GM12878 (cell line): Measurements from ENCODE around the gene ZBTB5. TPM values are rescaled to one million over a fixed set of nuclear protein-coding genes. Genes with fewer than 3 reads are reported as not detected.
A peak's percentile ranks its signal among the peaks of the same experiment; 100 is the strongest.

Experiments used
- CEBPB ChIP-seq, 2 experiments: fragments of 150-350 bp in 1 of 2; IDR thresholded peaks; 2 replicates each; pipeline ENCODE4 v1.6.1; 2012 to 2014; ENCODE audit warnings: low read depth in 2 of 2, low read length in 2 of 2, borderline replicate concordance in 1 of 2, inconsistent platforms in 1 of 2
- CHD4 ChIP-seq: fragments of 200-600 bp; sonication (generic); IDR thresholded peaks from 2 replicates; pipeline ENCODE4 v1.6.1; 2016; ENCODE audit warnings: mild to moderate bottlenecking
- CREB1 ChIP-seq: IDR thresholded peaks from 2 replicates; pipeline ENCODE4 v1.6.1; 2012; ENCODE audit warnings: low read depth, mild to moderate bottlenecking, inconsistent platforms
- ESRRA ChIP-seq: IDR thresholded peaks from 2 replicates; pipeline ENCODE4 v1.6.1; 2012; ENCODE audit warnings: mild to moderate bottlenecking, low read length, improper control_type of control experiment
- HCFC1 ChIP-seq: fragments of 150-350 bp; IDR thresholded peaks from 2 replicates; pipeline ENCODE4 v1.6.1; 2014; ENCODE audit warnings: low read length
- HDGF ChIP-seq: fragments of 450-650 bp; IDR thresholded peaks from 2 replicates; pipeline ENCODE4 v1.6.1; 2016; ENCODE audit warnings: antibody characterized with exemption
- SP1 ChIP-seq: IDR thresholded peaks from one replicate; pipeline ENCODE4 v1.6.1; 2011; ENCODE audit warnings: low read depth, low read length
- SRF ChIP-seq, 2 experiments: IDR thresholded peaks; 2 replicates each; pipeline ENCODE4 v1.6.1; 2011; ENCODE audit warnings: low read depth in 2 of 2, low read length in 2 of 2, mild to moderate bottlenecking in 1 of 2, moderate library complexity in 1 of 2
- STAT1 ChIP-seq: fragments of 450-650 bp; conservative IDR thresholded peaks from 2 replicates; pipeline ENCODE4 v1.6.1; 2014; ENCODE audit warnings: antibody characterized with exemption, mild to moderate bottlenecking
- SUPT20H ChIP-seq: IDR thresholded peaks from 2 replicates; pipeline ENCODE4 v1.6.1; 2011; ENCODE audit warnings: low read depth, mild to moderate bottlenecking, low read length, moderate library complexity, borderline replicate concordance; ENCODE audit not compliant: control insufficient read depth
- TBL1XR1 ChIP-seq: IDR thresholded peaks from 2 replicates; pipeline ENCODE4 v1.6.1; 2012; ENCODE audit warnings: low read depth, low read length, improper control_type of control experiment
- TCF7 ChIP-seq: IDR thresholded peaks from 2 replicates; pipeline ENCODE4 v1.6.1; 2014; ENCODE audit warnings: antibody characterized with exemption, borderline replicate concordance
- ZNF274 ChIP-seq: IDR thresholded peaks from one replicate; pipeline ENCODE4 v1.8.0; 2011; ENCODE audit not compliant: insufficient read length, insufficient read depth
- polyA plus RNA-seq, 11 experiments: library from polyadenylated mRNA; depleted of rRNA in 4 of 11; unstranded in 6 of 11; stranded (reverse) in 5 of 11; fragments of >200 nt; fragmentation: Nextera tagmentation in 4 of 11; fragmentation: Illumina TruSeq in 1 of 11; extraction: Ambion mirVana in 4 of 11; extraction: Trizol in 1 of 11; gene quantifications; 1 replicate in 1 of 11; 2 replicates in 10 of 11; pipeline versions ENCODE4 v1.2.1 to v1.2.3, GENCODE V29; 2011 to 2016; ENCODE audit warnings: inconsistent platforms in 2 of 11, missing spikeins in 2 of 11, low read depth in 1 of 11
- total RNA-seq, 4 experiments: library from RNA; depleted of rRNA in 3 of 4; stranded (reverse); fragments of >200 nt in 3 of 4; fragmentation: Illumina TruSeq in 1 of 4; extraction: Trizol in 1 of 4; gene quantifications; 2 replicates each; pipeline versions ENCODE4 v1.2.1 to v1.2.3, GENCODE V29; 2013 to 2021
- TF ChIP-seq, protein P1 (sequence below): IDR thresholded peaks from 2 replicates; pipeline ENCODE4 v1.6.1; 2012; ENCODE audit warnings: mild to moderate bottlenecking, low read depth, low read length
- TF ChIP-seq, protein P2 (sequence below): IDR thresholded peaks from 2 replicates; pipeline ENCODE4 v1.6.1; 2011; ENCODE audit warnings: borderline replicate concordance, low read depth, mild to moderate bottlenecking, moderate library complexity, low read length; ENCODE audit not compliant: insufficient read depth, poor library complexity, severe bottlenecking
- TF ChIP-seq, protein P3 (sequence below): fragments of 450-650 bp; IDR thresholded peaks from 2 replicates; pipeline ENCODE4 v1.6.1; 2017; ENCODE audit warnings: low read depth, mild to moderate bottlenecking, moderate library complexity
- TF ChIP-seq, protein P4 (sequence below): fragments of 450-650 bp; IDR thresholded peaks from 2 replicates; pipeline ENCODE4 v1.6.1; 2016; ENCODE audit warnings: mild to moderate bottlenecking
- TF ChIP-seq, protein P5 (sequence below): IDR thresholded peaks from 2 replicates; pipeline ENCODE4 v1.6.1; 2012; ENCODE audit warnings: low read depth, low read length, improper control_type of control experiment
- TF ChIP-seq, protein P6 (sequence below): fragments of 150-350 bp; IDR thresholded peaks from 2 replicates; pipeline ENCODE4 v1.6.1; 2016; ENCODE audit warnings: low read depth, low read length

The ZBTB5 gene
- total and polyA plus RNA-seq, 10 of the 15 experiments (the other 5 are each of a cell fraction or from before 2014, with no cell fraction given) = 1.4 to 32.5 (median 12.1) TPM

DNA sequence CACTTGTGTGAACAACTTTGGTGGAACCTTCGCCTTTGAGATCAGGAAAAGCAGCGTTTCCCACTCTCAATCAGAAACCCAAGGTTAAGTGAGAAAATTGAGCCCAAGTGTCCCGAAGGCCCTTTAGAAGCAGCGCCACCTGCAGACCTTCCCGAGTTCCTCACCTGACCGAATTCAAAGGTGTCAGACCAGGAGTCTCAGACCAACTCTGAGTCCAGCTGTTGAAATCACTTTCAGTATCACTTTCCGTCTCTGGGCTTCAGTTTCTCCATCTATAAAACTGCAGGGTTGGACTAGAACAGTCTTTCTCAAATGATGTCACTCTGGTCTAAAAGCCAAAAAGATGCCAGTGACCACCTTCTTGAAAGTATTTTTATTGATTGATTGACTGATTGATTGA, 74.5 kb downstream of the ZBTB5 start (continued):
- TF ChIP-seq, protein P1, sequence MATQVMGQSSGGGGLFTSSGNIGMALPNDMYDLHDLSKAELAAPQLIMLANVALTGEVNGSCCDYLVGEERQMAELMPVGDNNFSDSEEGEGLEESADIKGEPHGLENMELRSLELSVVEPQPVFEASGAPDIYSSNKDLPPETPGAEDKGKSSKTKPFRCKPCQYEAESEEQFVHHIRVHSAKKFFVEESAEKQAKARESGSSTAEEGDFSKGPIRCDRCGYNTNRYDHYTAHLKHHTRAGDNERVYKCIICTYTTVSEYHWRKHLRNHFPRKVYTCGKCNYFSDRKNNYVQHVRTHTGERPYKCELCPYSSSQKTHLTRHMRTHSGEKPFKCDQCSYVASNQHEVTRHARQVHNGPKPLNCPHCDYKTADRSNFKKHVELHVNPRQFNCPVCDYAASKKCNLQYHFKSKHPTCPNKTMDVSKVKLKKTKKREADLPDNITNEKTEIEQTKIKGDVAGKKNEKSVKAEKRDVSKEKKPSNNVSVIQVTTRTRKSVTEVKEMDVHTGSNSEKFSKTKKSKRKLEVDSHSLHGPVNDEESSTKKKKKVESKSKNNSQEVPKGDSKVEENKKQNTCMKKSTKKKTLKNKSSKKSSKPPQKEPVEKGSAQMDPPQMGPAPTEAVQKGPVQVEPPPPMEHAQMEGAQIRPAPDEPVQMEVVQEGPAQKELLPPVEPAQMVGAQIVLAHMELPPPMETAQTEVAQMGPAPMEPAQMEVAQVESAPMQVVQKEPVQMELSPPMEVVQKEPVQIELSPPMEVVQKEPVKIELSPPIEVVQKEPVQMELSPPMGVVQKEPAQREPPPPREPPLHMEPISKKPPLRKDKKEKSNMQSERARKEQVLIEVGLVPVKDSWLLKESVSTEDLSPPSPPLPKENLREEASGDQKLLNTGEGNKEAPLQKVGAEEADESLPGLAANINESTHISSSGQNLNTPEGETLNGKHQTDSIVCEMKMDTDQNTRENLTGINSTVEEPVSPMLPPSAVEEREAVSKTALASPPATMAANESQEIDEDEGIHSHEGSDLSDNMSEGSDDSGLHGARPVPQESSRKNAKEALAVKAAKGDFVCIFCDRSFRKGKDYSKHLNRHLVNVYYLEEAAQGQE = no peak
- TF ChIP-seq, protein P2, sequence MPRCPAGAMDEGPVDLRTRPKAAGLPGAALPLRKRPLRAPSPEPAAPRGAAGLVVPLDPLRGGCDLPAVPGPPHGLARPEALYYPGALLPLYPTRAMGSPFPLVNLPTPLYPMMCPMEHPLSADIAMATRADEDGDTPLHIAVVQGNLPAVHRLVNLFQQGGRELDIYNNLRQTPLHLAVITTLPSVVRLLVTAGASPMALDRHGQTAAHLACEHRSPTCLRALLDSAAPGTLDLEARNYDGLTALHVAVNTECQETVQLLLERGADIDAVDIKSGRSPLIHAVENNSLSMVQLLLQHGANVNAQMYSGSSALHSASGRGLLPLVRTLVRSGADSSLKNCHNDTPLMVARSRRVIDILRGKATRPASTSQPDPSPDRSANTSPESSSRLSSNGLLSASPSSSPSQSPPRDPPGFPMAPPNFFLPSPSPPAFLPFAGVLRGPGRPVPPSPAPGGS = no peak
- TF ChIP-seq CHD4 = no peak
- TF ChIP-seq, protein P3, sequence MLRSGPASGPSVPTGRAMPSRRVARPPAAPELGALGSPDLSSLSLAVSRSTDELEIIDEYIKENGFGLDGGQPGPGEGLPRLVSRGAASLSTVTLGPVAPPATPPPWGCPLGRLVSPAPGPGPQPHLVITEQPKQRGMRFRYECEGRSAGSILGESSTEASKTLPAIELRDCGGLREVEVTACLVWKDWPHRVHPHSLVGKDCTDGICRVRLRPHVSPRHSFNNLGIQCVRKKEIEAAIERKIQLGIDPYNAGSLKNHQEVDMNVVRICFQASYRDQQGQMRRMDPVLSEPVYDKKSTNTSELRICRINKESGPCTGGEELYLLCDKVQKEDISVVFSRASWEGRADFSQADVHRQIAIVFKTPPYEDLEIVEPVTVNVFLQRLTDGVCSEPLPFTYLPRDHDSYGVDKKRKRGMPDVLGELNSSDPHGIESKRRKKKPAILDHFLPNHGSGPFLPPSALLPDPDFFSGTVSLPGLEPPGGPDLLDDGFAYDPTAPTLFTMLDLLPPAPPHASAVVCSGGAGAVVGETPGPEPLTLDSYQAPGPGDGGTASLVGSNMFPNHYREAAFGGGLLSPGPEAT = peak; percentile 37; the same call in 1 of the 2 replicates
- no peak for TF ChIP-seq ZNF274
- no peak for TF ChIP-seq ESRRA
- no peak for TF ChIP-seq HDGF
- TF ChIP-seq, protein P4, sequence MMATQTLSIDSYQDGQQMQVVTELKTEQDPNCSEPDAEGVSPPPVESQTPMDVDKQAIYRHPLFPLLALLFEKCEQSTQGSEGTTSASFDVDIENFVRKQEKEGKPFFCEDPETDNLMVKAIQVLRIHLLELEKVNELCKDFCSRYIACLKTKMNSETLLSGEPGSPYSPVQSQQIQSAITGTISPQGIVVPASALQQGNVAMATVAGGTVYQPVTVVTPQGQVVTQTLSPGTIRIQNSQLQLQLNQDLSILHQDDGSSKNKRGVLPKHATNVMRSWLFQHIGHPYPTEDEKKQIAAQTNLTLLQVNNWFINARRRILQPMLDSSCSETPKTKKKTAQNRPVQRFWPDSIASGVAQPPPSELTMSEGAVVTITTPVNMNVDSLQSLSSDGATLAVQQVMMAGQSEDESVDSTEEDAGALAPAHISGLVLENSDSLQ = peak; percentile 75
- 0 out of 2 replicates have a peak, but pooled peaks have one; percentile 40 for TF ChIP-seq CREB1
- TF ChIP-seq SP1 = no peak
- TF ChIP-seq SUPT20H = no peak
- no peak for TF ChIP-seq HCFC1
- 0 out of 4 replicates have a peak, but pooled peaks of 1 of the 2 experiments have one; percentile 49 for TF ChIP-seq SRF (IDR thresholded peaks at IDR 0.05; ENCODE audit: low read depth in 2 of 2, low read length in 2 of 2)
- TF ChIP-seq, protein P5, sequence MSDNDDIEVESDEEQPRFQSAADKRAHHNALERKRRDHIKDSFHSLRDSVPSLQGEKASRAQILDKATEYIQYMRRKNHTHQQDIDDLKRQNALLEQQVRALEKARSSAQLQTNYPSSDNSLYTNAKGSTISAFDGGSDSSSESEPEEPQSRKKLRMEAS = no peak
- TF ChIP-seq, protein P6, sequence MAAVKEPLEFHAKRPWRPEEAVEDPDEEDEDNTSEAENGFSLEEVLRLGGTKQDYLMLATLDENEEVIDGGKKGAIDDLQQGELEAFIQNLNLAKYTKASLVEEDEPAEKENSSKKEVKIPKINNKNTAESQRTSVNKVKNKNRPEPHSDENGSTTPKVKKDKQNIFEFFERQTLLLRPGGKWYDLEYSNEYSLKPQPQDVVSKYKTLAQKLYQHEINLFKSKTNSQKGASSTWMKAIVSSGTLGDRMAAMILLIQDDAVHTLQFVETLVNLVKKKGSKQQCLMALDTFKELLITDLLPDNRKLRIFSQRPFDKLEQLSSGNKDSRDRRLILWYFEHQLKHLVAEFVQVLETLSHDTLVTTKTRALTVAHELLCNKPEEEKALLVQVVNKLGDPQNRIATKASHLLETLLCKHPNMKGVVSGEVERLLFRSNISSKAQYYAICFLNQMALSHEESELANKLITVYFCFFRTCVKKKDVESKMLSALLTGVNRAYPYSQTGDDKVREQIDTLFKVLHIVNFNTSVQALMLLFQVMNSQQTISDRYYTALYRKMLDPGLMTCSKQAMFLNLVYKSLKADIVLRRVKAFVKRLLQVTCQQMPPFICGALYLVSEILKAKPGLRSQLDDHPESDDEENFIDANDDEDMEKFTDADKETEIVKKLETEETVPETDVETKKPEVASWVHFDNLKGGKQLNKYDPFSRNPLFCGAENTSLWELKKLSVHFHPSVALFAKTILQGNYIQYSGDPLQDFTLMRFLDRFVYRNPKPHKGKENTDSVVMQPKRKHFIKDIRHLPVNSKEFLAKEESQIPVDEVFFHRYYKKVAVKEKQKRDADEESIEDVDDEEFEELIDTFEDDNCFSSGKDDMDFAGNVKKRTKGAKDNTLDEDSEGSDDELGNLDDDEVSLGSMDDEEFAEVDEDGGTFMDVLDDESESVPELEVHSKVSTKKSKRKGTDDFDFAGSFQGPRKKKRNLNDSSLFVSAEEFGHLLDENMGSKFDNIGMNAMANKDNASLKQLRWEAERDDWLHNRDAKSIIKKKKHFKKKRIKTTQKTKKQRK = no peak
- TF ChIP-seq TBL1XR1 = no peak
- TF ChIP-seq STAT1 = no peak
- TF ChIP-seq TCF7 = no peak
- TF ChIP-seq CEBPB (IDR thresholded peaks at IDR 0.05; ENCODE audit: borderline replicate concordance in 1 of 2, low read depth in 2 of 2, low read length in 2 of 2) = no peak
